Endothelial cell (in vitro differentiated cells): ENCODE results near the gene EP400. TPM values are rescaled to one million over a fixed set of nuclear protein-coding genes. Genes with fewer than 3 reads are reported as not detected.

Experiments
- DNase-seq: peaks from one replicate; pipeline ENCODE4 v3.0.0; 2021; ENCODE audit warnings: low spot score
- H3K27ac Mint-ChIP-seq: one replicate; pipeline ENCODE4 v1.8.0; 2021; ENCODE audit warnings: mixed read lengths, inconsistent platforms; ENCODE audit not compliant: unreplicated experiment
- H3K27me3 Mint-ChIP-seq: one replicate; pipeline ENCODE4 v1.8.0; 2021; ENCODE audit warnings: mild to moderate bottlenecking, moderate library complexity, mixed read lengths, inconsistent platforms; ENCODE audit not compliant: unreplicated experiment
- H3K36me3 Mint-ChIP-seq: one replicate; pipeline ENCODE4 v1.8.0; 2021; ENCODE audit warnings: mild to moderate bottlenecking, low read depth, mixed read lengths, inconsistent platforms; ENCODE audit not compliant: unreplicated experiment
- H3K4me1 Mint-ChIP-seq: one replicate; pipeline ENCODE4 v1.8.0; 2021; ENCODE audit warnings: mild to moderate bottlenecking, mixed read lengths, inconsistent platforms; ENCODE audit not compliant: unreplicated experiment
- H3K4me3 Mint-ChIP-seq: one replicate; pipeline ENCODE4 v1.8.0; 2021; ENCODE audit warnings: mild to moderate bottlenecking, mixed read lengths, inconsistent platforms; ENCODE audit not compliant: unreplicated experiment
- H3K9me3 Mint-ChIP-seq: one replicate; pipeline ENCODE4 v1.8.0; 2021; ENCODE audit warnings: mixed read lengths, inconsistent platforms; ENCODE audit not compliant: unreplicated experiment
- CTCF ChIP-seq: fragments of 200-600 bp; sonication (generic); IDR thresholded peaks from one replicate; pipeline ENCODE4 v1.5.0; 2021; ENCODE audit warnings: antibody characterized with exemption; ENCODE audit not compliant: unreplicated experiment
- total RNA-seq: library from RNA; stranded (reverse); fragmentation: NEBNext Ultra II Directional; extraction: Animal tissue kit (Norgen Biotek cat#: 25700); gene quantifications from one replicate; pipeline ENCODE4 v1.2.1, GENCODE V29; 2021; ENCODE audit not compliant: unreplicated experiment

Gene EP400
- total RNA-seq, 1 donor from 2014 or later, result 66.2 TPM

- peaks cover 9% of the 10 kb centered on the region for H3K36me3 Mint-ChIP-seq
- no peak overlapping the region for H3K27ac Mint-ChIP-seq
- TF ChIP-seq CTCF, result no peak
- no peak for DNase-seq
- H3K27me3 Mint-ChIP-seq, result peaks cover 2% of the 10 kb centered on the region
- no peaks in the 10 kb centered on the region for H3K9me3 Mint-ChIP-seq
- no peak overlapping the region for H3K4me3 Mint-ChIP-seq
- H3K4me1 Mint-ChIP-seq, result no peaks in the 10 kb centered on the region
Observed at GRCh38 chr12:131919051-131919347, 30.7 kb upstream of the EP400 start.

GRCh38 chr12:131919366-131920156 is 30.2 kb upstream of the EP400 start:
- no peak overlapping the region for H3K27ac Mint-ChIP-seq
- TF ChIP-seq CTCF, result no peak
- peaks cover 9% of the 10 kb centered on the region for H3K36me3 Mint-ChIP-seq
- no peak for DNase-seq
- peaks cover 2% of the 10 kb centered on the region for H3K27me3 Mint-ChIP-seq
- H3K9me3 Mint-ChIP-seq, result no peaks in the 10 kb centered on the region
- H3K4me1 Mint-ChIP-seq, result no peaks in the 10 kb centered on the region
- H3K4me3 Mint-ChIP-seq, result no peak overlapping the region

- Mint-ChIP-seq H3K9me3 (no peaks in the 10 kb centered on the region), H3K4me1 (no peaks in the 10 kb centered on the region), H3K27me3 (peaks cover 4% of the 10 kb centered on the region), H3K4me3 (no peak overlapping the region), H3K36me3 (peaks cover 9% of the 10 kb centered on the region), H3K27ac (no peak overlapping the region)
- DNase-seq, result no peak
- TF ChIP-seq CTCF, result no peak
Observed at GRCh38 chr12:131920157-131920508, 29.6 kb upstream of the EP400 start.

- Mint-ChIP-seq H3K36me3 (peaks cover 9% of the 10 kb centered on the region), H3K4me1 (no peaks in the 10 kb centered on the region), H3K9me3 (no peaks in the 10 kb centered on the region), H3K27me3 (peaks cover 4% of the 10 kb centered on the region), H3K4me3 (no peak overlapping the region), H3K27ac (no peak overlapping the region)
- TF ChIP-seq CTCF, result no peak
- no peak for DNase-seq
Observed at GRCh38 chr12:131920902-131921840, 28.6 kb upstream of the EP400 start.
